NCI-H1694 treated with DMSO at 0.1 percent for 48 hours (cell line): ENCODE results near the gene ADCY6.
A peak's percentile ranks its signal among the peaks of the same experiment; 100 is the strongest.

Source experiments
- DNase-seq: peaks from one replicate; lab custom pipeline; 2025; lab: John Stamatoyannopoulos, UW

Gene ADCY6

DNA sequence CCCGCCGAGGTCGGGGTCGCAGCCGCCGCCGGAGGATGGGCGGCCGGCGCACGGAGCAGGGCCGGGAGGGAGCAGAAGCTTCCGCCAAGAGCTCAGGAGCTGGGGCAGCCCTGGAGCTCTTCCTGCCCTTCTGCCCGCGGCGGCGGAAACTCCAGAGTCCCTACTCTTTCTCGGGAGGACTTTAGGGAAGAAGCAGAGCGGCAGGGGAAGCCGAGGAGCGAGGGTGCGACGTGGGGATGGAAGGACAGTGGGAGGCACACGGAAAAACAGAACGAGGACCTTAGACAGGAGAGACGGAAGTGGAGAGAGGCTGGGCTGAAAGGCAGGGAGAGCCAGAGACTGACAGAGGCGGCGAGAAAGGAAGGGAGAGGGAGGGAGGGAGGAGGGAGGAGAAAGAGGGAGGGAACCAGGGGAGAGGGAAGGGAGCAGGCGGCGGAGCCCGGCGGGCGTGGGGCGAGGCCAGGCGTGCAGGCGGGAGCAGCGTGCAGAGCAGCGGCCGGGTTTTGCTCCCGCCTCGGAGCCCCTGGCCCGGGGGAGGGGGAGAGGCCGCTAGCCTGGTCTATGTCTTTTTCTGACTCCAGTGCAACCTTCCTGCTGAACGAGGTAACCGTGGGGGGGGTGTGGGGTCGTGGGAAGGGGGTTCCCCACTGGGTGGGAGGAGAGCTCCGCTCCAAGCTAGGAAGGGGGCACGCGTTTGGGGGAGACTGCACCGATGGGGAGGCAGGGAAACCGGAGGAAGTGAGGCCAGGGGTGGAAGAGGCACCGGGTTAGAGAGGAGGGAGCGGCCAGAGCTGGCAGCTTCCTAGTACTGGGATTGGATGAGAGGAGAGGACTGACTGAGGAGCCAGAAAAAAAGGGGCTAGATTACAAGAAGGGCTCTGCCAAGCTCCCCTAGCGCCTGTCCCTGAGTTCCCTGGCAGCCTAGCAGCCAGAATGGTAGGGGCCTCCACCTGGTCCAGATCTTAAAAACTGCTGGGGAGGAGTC is 26.5 kb upstream of the ADCY6 start:
- peak; percentile 54 for DNase-seq

DNA sequence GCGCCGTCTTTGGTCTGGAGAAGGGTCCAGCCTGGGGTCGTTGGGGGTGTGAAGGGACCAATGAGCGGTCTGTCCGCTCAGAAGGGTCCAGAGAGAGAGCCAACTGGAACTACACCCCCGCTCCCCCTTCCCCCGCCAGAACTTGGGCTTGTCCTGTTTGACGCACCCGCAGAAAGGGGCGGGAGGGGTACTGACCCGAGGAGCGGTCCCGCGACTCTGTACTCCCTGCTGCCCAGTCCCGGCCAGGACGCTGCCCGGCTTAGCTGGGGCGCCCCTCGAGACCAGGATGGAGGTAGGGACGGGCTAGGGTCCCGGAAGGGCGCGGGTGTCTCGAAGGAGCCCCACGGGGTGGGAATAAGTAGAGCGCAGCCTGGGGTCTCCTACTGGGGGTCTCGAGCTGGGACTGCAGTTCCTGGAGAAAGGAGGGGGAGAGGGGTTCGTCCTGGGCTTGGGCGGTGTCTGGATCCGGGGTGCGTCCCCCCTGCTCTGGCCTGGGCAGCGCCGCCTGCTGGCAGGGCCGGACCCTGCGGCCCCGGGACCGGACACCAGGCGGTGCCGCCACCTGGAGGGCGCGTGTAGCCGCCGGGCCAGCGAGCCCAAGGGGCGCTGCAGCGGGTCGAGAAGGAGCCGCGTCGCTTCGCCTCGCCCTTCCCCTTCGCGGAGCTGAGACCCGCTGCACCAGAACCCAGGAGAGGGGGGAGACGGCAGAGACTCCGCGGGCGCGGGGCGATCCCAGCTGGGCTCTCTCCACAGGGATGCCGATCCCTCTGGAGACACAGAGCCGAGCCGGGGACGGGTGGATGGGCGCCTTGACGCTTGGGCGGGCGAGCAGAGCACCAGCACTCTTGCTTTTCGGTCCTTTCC is 25.6 kb upstream of the ADCY6 start:
- peak; percentile 22 for DNase-seq

DNA sequence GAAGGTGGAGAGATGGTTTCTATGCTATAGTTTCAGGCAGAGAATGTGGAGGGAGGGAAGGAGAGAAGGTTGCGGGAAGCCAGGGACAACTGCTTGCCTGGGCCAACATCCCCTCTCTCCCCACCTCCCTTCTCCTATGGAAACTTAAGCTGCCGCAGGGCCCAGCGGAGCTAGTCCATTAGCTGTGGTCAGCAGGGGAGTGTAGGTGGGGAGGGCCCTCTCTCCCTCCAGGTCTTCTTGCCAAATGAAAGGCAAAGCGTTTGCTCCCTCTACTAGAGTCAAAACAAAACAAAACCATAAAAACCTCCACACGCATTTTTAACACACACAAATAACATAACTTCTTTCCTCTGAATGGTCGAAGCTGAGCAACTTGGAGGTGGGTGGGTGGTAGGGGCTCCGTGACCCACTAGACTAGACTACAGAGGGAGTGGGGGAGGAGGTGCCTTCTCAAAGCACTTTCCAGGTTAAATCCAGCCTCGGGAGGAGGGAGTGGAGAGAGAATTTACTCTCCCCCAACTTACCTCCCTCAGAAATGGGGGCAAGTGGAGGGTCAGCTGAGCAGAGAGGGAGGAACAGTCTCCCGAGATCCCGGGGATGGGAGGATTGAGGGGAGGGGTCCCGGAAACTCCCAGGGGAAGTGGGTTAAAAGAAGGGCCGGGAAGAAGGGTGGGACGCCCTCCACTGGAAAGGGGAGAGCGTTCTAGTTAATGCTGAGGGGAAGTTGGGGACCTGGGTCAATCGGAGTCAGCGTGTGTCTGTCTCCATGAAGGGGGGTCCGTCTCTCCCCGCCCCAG is 24.8 kb upstream of the ADCY6 start:
- no peak for DNase-seq

DNA sequence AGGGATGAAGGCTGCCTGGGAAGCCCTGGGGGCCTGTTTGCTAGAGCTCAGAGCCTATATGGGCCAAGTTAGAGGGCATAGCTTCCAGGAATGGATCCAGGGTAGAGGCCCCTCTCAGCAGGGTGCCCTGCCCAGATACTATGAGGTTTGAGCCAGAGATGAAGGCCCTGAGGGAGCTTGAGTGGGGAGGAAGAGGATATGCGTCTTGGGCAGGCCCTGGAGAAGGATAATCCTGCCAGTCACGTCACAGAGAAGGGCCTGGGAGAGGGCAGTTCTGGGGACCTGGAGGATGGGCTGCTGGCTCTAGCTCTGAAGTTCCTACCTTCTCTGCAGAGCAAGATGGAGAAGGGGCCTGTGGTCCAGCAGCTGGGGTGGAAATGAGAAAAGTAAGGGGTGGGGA is 23.5 kb upstream of the ADCY6 start:
- no peak for DNase-seq

DNA sequence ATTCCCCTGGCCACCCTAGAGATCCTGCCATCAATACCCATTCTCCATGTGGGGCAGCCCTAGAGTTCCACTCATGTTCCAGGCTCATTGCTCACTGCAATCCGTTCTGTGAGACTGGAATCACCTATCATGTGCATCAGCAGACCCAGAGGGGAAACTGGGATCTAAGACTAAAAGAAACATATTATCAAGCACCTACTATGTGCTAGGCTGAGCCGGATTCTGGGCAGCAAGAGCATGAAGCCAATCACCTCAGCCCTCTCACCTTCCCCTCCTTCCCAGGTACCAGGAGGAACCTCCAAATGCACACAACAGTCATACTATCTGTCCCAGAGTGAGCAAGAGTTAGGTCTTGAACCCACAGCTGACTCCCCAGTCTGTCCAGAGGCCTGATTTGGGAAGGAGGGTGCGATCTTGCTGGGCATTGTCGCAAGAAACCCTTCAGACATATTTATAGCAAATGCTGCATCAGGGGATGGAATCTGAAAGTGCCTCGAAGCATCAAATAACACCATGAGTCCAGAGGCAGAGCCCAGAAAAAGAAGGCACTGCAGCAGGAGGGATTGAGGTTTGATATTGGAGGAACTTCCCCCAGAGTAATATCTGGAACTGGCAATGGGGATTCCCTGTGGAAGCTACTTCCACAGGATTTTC is 22.7 kb upstream of the ADCY6 start:
- DNase-seq = no peak

DNA sequence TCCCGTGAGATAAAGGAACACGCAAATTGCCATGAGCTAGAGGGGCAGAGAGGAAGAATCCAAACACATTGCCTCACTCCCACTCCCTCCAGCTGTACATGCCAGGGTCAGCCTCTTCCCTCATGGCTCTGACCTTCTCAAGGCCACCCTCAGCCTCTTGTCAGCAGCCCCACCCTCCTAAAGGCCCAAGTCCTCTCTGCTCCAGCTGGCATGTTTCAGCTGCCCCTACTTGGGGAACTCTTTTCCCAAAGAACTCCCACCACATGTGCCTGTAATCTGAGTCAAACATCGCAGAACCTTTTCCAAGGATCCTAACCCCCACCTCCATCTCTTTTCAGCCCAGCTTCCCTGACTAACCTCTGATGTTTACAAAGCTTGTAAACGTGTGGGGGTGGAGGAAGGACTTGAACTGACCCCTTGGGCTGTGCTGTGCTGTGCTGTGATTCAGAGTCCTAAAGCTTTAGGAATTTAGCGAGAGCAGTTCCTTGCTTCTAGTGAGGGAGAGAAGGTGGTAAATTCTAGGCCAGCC is 22.1 kb upstream of the ADCY6 start:
- DNase-seq = no peak

DNA sequence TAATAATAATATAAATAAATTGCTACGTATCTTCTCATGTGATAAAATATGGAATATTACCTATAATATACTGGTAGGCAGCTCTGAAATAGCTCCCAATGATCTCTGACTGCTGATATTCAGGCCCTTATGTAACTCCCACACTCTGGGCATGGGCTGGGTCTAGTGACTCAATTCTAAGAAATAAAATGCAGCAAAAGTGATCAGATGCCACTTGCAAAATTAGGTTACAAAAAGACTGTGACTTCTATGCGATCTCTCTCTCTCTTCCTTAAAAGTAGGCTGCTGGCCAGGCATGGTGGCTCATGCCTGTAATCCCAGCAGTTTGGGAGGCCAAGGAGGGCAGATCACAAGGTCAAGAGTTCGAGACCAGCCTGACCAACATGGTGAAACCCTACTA is 19.1 kb upstream of the ADCY6 start:
- DNase-seq = no peak

DNA sequence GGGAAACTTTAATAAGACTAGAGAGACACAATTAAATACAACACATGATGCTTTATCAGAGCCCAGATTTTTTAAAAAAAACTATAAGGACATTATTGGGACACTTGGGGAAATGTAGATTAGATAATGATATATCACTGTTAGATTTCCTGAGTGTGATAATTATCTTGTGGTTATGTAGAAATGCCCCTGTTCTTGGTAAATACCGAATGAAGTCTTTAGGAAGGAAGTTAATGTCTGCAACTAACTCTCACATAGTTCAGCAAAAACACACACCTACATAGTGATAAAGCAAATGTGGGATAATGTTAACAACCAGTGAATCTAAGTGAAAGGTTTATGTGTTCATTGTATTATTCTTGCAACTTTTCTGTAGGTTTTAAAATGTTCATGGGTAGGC is 14.8 kb upstream of the ADCY6 start:
- DNase-seq = no peak

DNA sequence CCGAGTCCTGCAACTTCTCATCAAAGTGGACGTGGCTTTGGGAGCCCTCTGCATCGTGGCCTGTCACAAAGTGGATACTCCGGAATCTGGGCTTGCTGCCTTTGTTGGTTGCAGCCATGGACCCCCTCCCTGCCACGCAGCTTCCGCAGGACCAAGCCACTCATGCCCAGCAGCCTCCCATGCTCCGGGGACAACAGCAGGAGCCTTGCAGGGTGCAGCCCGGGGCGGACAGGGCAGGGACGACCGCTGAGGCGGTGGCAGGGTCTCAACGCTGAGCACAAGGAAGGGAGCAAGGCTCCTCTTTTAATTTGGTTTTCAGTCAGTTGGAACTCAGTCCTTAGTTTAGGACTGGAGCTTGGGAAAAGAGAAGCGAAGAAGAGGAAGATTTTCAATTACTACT is 12.1 kb upstream of the ADCY6 start:
- no peak for DNase-seq

DNA sequence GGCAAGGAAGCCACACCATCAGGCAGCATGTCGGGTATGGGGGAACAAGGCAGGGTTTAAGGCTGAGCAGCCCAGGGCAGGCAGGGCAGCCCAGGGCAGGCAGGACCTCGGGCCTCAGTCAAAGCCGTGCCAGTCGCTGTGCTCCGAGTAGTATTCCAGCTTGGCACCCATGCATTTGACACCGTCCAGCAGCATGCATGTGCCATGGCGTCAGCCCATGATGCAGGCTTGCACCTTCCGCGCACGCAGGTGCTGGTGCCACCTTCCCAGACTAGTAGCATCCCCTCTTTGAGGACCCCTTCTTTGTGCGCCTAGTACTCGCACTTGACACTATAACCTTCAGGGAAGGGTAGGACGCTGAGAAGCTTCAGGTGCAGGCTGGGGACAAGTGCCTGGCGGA is 11.6 kb upstream of the ADCY6 start:
- no peak for DNase-seq

DNA sequence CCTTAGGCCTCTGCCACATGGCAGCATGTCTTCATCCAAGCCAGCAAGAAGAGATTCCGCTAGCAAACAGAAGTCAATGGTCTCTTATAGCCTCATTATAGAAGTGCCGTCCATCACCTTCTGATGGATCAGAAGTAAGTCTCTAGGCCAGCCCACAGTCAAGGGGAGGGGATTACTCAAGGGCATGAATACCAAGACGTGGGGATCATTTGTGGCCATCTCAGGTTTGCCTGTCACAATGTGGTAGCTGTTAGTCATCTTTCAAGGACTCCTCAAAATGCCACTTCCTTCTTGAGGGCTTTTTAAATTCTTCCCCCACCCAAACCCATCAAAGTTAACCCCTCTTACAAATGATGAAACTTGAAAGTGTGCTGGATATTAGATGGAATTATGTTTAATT is 8.1 kb upstream of the ADCY6 start:
- DNase-seq = no peak

DNA sequence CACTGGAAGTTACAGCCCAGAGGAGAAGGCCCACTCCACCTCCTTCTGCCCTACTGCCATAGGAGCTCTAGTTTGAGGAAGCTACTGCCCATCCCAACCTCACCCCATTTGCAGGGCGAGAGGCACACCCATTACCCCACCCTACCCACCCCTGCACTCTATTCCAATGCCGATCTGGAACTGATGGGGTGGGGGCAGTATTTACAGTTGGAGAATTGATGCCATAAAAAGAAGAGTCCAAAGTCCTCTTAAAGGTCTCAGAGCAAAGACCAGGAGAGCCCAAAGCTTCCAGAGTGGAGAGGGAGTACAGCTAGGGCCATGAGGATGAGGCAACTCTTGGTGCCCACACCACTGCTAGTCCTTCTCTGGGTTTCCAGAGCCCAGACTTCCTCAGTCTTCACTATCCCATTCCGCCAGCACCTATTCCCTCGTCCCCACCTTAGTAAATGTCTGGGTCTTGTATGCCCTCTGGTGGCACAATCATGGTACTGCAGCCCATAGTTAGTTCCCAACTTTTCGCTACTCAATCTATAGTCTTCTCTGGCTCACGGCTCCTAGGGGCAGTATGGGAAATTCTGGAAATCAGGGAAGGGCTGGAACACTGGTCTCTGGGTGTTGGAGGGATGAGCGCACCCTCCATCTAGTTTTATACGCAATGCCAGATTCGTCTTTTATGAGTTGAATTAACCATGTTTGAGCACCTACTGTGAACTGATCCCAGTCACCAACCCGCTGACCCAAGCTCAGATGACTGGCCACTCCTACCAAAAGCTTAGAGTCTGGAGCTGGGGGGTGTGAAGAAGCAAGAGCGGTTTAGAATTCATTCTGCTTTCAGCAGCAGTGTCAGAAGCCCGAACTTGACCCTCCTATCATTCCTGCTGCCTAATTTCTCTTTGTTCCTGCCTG is 6.9 kb upstream of the ADCY6 start:
- peak; percentile 56 for DNase-seq

DNA sequence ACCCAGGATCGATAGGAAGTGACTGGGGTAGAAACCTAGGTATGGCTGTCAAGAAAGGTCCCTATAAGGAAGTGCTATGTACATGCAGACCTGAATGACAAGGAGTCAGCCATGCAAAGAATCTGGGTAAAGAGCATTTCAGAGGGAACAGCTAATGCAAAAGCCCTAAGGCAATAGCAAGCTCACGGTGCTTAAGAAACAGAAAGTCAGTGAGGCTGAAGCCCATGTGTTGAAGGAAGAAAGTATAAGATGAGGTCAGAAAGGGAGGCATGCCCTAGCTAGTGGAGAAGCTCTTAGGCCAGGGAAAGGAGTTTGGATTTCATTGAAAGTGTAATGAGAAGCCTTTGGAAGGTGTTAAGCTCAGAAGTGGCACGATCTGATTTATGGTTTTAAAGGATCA is 6.0 kb upstream of the ADCY6 start:
- no peak for DNase-seq

DNA sequence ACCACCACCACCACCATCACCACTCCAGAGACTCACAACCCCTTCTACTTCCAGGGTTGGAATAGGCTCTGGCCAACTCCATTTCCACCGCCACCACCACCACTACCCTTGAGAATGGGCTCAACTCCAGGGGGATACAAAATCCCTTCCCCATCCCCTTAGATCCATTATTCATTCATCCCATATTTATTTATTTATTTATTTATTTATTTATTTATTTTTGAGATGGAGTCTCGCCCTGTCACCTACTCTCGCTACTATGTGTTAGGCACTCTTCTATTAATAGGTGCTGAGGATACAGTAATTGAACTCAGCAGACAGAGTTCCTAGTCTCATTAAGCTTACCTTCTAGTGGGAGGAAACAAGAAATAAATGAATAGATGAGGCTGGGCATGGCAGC is 4.8 kb upstream of the ADCY6 start:
- DNase-seq = no peak

DNA sequence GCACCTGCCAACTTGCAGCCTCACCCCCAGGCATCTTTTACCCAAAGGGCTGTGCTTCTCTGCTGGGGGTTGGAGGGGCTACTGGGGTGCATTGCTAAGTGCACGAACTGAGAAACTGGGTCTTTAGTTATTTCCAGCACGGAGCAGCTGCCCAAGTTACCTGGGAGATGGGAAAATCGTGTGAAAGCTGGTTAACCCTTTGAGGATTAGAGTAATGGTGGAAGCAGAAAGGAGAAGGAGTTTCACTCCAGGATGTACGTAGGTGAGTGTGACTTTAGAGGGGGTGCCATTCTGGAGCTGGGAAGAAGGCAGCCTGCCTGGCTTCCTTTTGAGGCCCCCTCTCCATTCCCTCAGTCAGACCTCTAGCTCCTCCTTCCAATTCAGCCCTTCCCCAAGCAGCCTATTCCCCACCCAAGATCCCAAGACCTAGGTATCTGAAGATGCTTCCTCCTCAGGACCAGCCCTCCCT is 1.0 kb upstream of the ADCY6 start:
- DNase-seq = no peak

DNA sequence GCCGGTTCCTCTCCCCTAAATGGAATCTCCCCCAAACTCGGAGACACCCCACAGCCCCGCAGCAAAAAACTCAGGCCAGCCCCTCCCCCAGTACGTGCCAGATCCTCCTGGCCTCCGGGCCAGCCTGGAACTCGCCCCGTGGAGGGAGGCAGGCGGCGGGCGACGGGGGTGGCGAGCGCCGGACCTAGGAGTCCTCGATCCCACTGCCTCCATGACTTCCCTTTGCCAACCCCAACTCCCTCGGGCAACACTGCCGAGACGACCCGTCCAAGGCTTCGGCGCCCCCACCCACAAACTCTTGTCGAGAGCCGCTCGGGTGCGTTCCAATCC is 400 bp downstream of the ADCY6 start:
- no peak for DNase-seq

DNA sequence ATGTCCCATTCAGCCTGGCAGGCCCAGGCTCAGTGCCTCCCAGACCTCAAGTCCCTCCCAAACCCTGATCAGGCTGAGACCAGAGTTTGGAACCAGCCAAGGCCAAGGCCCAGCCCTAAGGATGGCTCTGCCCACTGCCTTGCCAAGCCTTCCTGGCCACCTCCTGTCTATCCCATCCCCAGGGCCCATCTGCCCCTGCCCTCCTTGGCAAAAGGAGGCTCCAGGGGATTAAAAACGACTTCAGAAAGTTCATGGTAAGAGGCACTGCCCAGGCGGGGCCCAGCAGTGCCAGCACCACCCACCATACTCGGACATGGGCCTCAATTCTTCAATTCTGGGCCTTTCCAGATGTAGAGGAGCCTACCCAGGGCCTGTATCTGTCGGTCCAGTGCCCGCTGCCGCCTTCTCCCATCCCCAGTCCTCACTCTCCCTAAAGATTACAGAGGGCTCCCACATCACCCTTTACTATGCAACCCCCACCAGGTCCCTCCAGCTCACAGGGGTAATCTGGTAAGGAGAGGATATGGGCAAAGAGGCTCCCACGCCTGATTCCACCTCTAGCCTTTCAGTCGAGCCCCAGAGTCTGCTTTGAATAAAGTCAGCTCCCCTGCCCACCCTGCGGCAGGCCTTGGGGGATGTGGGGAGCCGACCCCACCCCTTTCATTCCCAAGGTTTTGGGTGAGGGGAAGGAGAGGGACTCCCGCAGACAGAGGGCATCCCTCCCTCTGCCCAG is 932 bp downstream of the ADCY6 start:
- DNase-seq = no peak

DNA sequence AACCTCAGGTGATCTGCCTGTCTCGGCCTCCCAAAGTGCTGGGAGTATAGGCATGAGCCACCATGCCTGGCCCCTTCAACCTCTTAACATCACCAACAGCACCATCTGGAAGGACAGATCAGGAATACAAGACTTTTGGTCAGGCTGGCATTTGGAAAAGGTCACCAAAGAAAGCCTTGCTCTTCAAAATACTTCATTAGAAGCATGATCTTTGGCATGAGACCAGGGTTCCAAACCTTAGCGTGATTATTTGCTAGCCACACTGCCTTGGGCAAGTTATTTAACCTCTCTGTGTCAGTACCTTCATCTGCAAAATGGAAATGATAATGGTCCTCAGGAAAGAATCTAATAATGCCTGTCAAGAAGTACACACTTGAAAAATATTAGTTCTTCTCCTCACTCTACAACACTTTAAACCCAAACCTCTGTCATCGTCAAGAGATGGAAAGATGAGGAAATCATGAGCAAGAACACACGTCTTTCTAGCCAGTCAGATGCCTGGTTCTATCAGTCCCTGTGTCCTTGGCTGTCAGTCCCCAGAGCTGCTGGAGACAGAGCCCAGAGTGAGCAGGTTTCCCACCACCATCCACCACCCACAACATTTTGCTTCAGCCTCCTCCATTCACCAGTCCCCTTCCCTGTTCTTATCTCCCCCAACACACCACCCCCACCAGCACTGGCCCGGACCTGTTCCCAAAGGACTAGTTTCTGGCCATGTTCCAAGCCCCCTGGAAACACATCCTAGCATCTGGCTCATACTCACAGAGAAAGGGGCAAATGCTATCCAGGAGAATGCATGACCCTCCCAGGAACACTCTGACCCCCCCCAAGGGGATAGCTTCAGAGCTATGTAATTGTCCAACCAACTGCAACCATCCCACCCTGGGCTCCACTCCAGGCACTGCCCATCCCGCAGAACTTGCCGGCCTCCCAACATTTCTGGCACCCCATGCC is 2.0 kb downstream of the ADCY6 start:
- DNase-seq = no peak

DNA sequence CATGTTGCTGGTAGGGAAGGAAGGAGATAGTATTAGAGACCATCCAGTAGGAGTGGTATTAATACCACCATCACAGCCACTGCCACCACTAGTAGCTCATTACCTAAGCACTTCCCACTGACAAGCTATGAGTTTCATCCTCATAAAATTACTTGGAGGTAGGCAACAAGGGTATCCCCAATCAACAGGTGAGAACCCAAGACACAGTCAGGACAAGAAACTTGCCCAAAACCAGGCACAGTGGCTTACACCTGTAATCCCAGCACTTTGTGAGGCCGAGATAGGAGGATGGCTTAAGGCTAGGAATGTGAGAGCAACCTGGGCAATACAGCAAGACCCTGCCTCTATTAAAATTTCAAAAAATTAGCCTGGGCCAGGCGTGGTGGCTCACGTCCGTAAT is 5.5 kb downstream of the ADCY6 start:
- DNase-seq = no peak
